Measurements from ENCODE around the gene FOSL1. TPM values are rescaled to one million over a fixed set of nuclear protein-coding genes. Genes with fewer than 3 reads are reported as not detected.

The FOSL1 gene
- total and polyA plus RNA-seq, 2 of the 13 experiments (the other 11 are each of a cell fraction or from before 2014, with no cell fraction given): 4.0 to 4.1 TPM

- TF ChIP-seq DBP (CRISPR knock-in tag; IDR thresholded peaks at IDR 0.05; ENCODE audit: not compliant biosample characterization): peak; percentile 6
- TF ChIP-seq AKAP8 (CRISPR knock-in tag; IDR thresholded peaks at IDR 0.05): no peak; the same call in 1 of the 2 replicates
- TF ChIP-seq ZNF792 (CRISPR knock-in tag; IDR thresholded peaks at IDR 0.05): no peak
- no peak for TF ChIP-seq ATM (IDR thresholded peaks at IDR 0.05; ENCODE audit: borderline replicate concordance)
- 0 out of 2 replicates have a peak, but pooled peaks have one; percentile 24 for TF ChIP-seq ETV6 (CRISPR knock-in tag; conservative IDR thresholded peaks at IDR 0.05)
- TF ChIP-seq, protein P1, sequence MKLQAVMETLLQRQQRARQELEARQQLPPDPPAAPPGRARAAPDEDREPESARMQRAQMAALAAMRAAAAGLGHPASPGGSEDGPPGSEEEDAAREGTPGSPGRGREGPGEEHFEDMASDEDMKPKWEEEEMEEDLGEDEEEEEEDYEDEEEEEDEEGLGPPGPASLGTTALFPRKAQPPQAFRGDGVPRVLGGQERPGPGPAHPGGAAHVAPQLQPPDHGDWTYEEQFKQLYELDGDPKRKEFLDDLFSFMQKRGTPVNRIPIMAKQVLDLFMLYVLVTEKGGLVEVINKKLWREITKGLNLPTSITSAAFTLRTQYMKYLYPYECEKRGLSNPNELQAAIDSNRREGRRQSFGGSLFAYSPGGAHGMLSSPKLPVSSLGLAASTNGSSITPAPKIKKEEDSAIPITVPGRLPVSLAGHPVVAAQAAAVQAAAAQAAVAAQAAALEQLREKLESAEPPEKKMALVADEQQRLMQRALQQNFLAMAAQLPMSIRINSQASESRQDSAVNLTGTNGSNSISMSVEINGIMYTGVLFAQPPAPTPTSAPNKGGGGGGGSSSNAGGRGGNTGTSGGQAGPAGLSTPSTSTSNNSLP (IDR thresholded peaks at IDR 0.05; ENCODE audit: low read depth, low read length): 0 out of 2 replicates have a peak, but pooled peaks have one; percentile 14
- TF ChIP-seq SETDB1 (CRISPR knock-in tag; IDR thresholded peaks at IDR 0.05; ENCODE audit: borderline replicate concordance): no peak
- peak; percentile 85 for TF ChIP-seq BHLHE40 (IDR thresholded peaks at IDR 0.05; ENCODE audit: low read length)
- TF ChIP-seq ZNF703 (CRISPR knock-in tag; IDR thresholded peaks at IDR 0.05; ENCODE audit: borderline replicate concordance): 0 out of 2 replicates have a peak, but pooled peaks have one; percentile 43
- no peak for TF ChIP-seq WIZ (CRISPR knock-in tag; IDR thresholded peaks at IDR 0.05)
- peak; percentile 40; the same call in 1 of the 2 replicates for TF ChIP-seq JUNB (CRISPR knock-in tag; IDR thresholded peaks at IDR 0.05; ENCODE audit: borderline replicate concordance)
- no peak for TF ChIP-seq PHF5A (CRISPR knock-in tag; IDR thresholded peaks at IDR 0.05; ENCODE audit: low read depth, unreplicated experiment)
- no peak for TF ChIP-seq NR2F6 (IDR thresholded peaks at IDR 0.05)
- TF ChIP-seq NR2F6 (CRISPR knock-in tag; IDR thresholded peaks at IDR 0.05): no peak
- no peak; the same call in 1 of the 2 replicates for TF ChIP-seq MEIS1 (CRISPR knock-in tag; IDR thresholded peaks at IDR 0.05; ENCODE audit: borderline replicate concordance)
- TF ChIP-seq ZNF557 (CRISPR knock-in tag; IDR thresholded peaks at IDR 0.05): peak; percentile 91; the same call in 1 of the 2 replicates
- peak; percentile 34; the same call in 1 of the 2 replicates for TF ChIP-seq PAX8 (CRISPR knock-in tag; IDR thresholded peaks at IDR 0.05; ENCODE audit: borderline replicate concordance)
- TF ChIP-seq ZNF414 (CRISPR knock-in tag; IDR thresholded peaks at IDR 0.05): no peak
- peak; percentile 92 for TF ChIP-seq ZSCAN12 (CRISPR knock-in tag; IDR thresholded peaks at IDR 0.05)
- TF ChIP-seq DNMT3B (CRISPR knock-in tag; conservative IDR thresholded peaks at IDR 0.05): no peak
- TF ChIP-seq, protein P2, sequence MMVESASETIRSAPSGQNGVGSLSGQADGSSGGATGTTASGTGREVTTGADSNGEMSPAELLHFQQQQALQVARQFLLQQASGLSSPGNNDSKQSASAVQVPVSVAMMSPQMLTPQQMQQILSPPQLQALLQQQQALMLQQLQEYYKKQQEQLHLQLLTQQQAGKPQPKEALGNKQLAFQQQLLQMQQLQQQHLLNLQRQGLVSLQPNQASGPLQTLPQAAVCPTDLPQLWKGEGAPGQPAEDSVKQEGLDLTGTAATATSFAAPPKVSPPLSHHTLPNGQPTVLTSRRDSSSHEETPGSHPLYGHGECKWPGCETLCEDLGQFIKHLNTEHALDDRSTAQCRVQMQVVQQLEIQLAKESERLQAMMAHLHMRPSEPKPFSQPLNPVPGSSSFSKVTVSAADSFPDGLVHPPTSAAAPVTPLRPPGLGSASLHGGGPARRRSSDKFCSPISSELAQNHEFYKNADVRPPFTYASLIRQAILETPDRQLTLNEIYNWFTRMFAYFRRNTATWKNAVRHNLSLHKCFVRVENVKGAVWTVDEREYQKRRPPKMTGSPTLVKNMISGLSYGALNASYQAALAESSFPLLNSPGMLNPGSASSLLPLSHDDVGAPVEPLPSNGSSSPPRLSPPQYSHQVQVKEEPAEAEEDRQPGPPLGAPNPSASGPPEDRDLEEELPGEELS (CRISPR knock-in tag; IDR thresholded peaks at IDR 0.05): 0 out of 2 replicates have a peak, but pooled peaks have one; percentile 19
- TF ChIP-seq ZBTB46 (CRISPR knock-in tag; IDR thresholded peaks at IDR 0.05; ENCODE audit: borderline replicate concordance): no peak
- TF ChIP-seq ZBTB38 (CRISPR knock-in tag; IDR thresholded peaks at IDR 0.05): peak; percentile 73; the same call in 1 of the 2 replicates
Measured at GRCh38 chr11:65890324-65891218, 9.6 kb downstream of the FOSL1 start, which contains the start of gene CCDC85B (continued).
